ENCODE data around the gene RBM43.

The RBM43 gene

GRCh38 chr2:151217343-151217742 lies 44.3 kb downstream of the RBM43 start:
- no peak for DNase-seq (ENCODE audit: low read depth)

- no peak for DNase-seq (ENCODE audit: low read depth)
Observed at GRCh38 chr2:151207100-151207499, 54.6 kb downstream of the RBM43 start.

GRCh38 chr2:151206446-151206968 lies 55.2 kb downstream of the RBM43 start:
- no peak for DNase-seq (ENCODE audit: low read depth)

GRCh38 chr2:151205571-151205970 lies 56.1 kb downstream of the RBM43 start:
- DNase-seq (ENCODE audit: low read depth): no peak

GRCh38 chr2:151204756-151205155 lies 56.9 kb downstream of the RBM43 start:
- DNase-seq (ENCODE audit: low read depth): no peak

GRCh38 chr2:151200844-151201243 lies 60.8 kb downstream of the RBM43 start:
- no peak for DNase-seq (ENCODE audit: low read depth)

GRCh38 chr2:151200277-151200676 lies 61.4 kb downstream of the RBM43 start:
- peak; percentile 2 for DNase-seq (ENCODE audit: low read depth)

- DNase-seq (ENCODE audit: low read depth): no peak
Observed at GRCh38 chr2:151198645-151199044, 63.0 kb downstream of the RBM43 start.
